ENCODE results near the gene HSD17B1.

GRCh38 chr17:42596386-42596785, 43.7 kb downstream of the HSD17B1 start:
- no peak for TF ChIP-seq CTCF (conservative IDR thresholded peaks at IDR 0.05 in 1 of 2, IDR thresholded peaks at IDR 0.05 in 1 of 2; ENCODE audit: extremely low read depth in 1 of 2, insufficient read depth in 1 of 2, low read depth in 1 of 2, low read length in 2 of 2)
- no peak for TF ChIP-seq EZH2 (IDR thresholded peaks at IDR 0.05; ENCODE audit: borderline replicate concordance, low read length)

All from mammary epithelial cell (primary cell).